ENCODE measurements around the gene ST8SIA1.

Gene ST8SIA1

GRCh38 chr12:22332202-22332601 lies 2.3 kb downstream of the ST8SIA1 start:
- Histone ChIP-seq H3K36me3 (ENCODE audit: control insufficient read depth in 2 of 2, insufficient read depth in 2 of 2, low read length in 2 of 2) (no peaks in the 10 kb centered on the region), H3K4me3 (ENCODE audit: low read length in 2 of 2) (peak overlapping the region in 1 of 2 donors; percentile 88), H3K9me3 (ENCODE audit: control insufficient read depth in 2 of 2, low read length in 2 of 2) (no peaks in the 10 kb centered on the region), H3K27me3 (ENCODE audit: control insufficient read depth in 1 of 2, insufficient read depth in 2 of 2, low read length in 2 of 2) (peaks cover 0 to 9% of the 10 kb centered on the region in 2 donors), H3K9ac (ENCODE audit: low read length in 2 of 2) (no peak overlapping the region), H3K27ac (ENCODE audit: low read length) (no peak overlapping the region), H3K4me1 (ENCODE audit: control insufficient read depth, insufficient read depth, low read length) (peaks cover 12% of the 10 kb centered on the region)

- H3K36me3 ChIP-seq (ENCODE audit: control insufficient read depth in 2 of 2, insufficient read depth in 2 of 2, low read length in 2 of 2): no peaks in the 10 kb centered on the region
- H3K27me3 ChIP-seq (ENCODE audit: control insufficient read depth in 1 of 2, insufficient read depth in 2 of 2, low read length in 2 of 2): peaks cover 0 to 9% of the 10 kb centered on the region in 2 donors
- no peak overlapping the region for H3K9ac ChIP-seq (ENCODE audit: low read length in 2 of 2)
- H3K9me3 ChIP-seq (ENCODE audit: control insufficient read depth in 2 of 2, low read length in 2 of 2): no peaks in the 10 kb centered on the region
- H3K4me1 ChIP-seq (ENCODE audit: control insufficient read depth, insufficient read depth, low read length): peaks cover 9% of the 10 kb centered on the region
- H3K4me3 ChIP-seq (ENCODE audit: low read length in 2 of 2): no peak overlapping the region
- H3K27ac ChIP-seq (ENCODE audit: low read length): no peak overlapping the region
These were observed 4.9 kb downstream of the ST8SIA1 start for GRCh38 chr12:22329621-22330020.

DNA sequence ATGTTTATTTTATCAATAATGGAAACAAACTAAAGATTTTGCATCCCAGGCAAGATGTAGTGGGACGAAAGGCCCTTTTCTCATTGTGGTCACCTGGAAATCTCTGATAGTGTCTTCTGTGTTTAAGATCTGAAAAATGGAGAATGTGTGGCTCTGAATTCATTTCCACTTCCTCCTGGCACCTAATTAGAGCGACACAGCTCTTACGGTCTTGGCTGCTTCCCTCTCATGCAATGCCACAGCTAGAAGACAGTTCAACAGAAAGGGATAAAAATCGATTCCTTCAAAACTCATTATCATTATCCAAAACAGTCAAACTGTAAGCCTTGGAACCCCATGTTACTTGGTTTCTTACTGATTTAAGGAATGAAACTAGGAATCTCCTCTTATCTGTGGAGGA lies 9.3 kb downstream of the ST8SIA1 start:
- Histone ChIP-seq H3K9me3 (ENCODE audit: control insufficient read depth in 2 of 2, low read length in 2 of 2) (no peaks in the 10 kb centered on the region), H3K9ac (ENCODE audit: low read length in 2 of 2) (no peak overlapping the region), H3K4me1 (ENCODE audit: control insufficient read depth, insufficient read depth, low read length) (peaks cover 2% of the 10 kb centered on the region), H3K27ac (ENCODE audit: low read length) (no peak overlapping the region), H3K36me3 (ENCODE audit: control insufficient read depth in 2 of 2, insufficient read depth in 2 of 2, low read length in 2 of 2) (no peaks in the 10 kb centered on the region), H3K4me3 (ENCODE audit: low read length in 2 of 2) (no peak overlapping the region), H3K27me3 (ENCODE audit: control insufficient read depth in 1 of 2, insufficient read depth in 2 of 2, low read length in 2 of 2) (no peaks in the 10 kb centered on the region)

DNA sequence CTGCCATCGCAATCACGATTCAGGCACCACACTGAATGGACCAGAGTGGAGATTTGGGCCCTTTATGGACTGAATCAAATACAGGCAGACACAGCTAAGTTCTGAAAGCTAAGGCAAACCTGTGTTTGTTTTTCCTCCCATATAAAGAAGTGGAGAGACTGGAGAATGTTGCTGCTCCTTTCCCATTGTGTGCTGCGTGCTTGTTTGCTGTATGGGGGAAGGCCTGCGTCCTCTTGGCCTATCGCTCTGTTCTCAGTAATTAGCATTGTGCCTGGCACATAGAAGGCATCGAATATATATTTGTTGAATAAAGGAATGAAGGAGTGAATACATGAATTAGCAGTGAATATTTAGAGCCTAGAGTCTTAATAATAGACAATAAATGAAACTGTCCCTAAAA lies 12.4 kb downstream of the ST8SIA1 start:
- Histone ChIP-seq H3K4me1 (ENCODE audit: control insufficient read depth, insufficient read depth, low read length) (peaks cover 2% of the 10 kb centered on the region), H3K9me3 (ENCODE audit: control insufficient read depth in 2 of 2, low read length in 2 of 2) (no peaks in the 10 kb centered on the region), H3K27me3 (ENCODE audit: control insufficient read depth in 1 of 2, insufficient read depth in 2 of 2, low read length in 2 of 2) (no peaks in the 10 kb centered on the region), H3K27ac (ENCODE audit: low read length) (peak overlapping the region; percentile 11), H3K9ac (ENCODE audit: low read length in 2 of 2) (no peak overlapping the region), H3K36me3 (ENCODE audit: control insufficient read depth in 2 of 2, insufficient read depth in 2 of 2, low read length in 2 of 2) (no peaks in the 10 kb centered on the region), H3K4me3 (ENCODE audit: low read length in 2 of 2) (no peak overlapping the region)

DNA sequence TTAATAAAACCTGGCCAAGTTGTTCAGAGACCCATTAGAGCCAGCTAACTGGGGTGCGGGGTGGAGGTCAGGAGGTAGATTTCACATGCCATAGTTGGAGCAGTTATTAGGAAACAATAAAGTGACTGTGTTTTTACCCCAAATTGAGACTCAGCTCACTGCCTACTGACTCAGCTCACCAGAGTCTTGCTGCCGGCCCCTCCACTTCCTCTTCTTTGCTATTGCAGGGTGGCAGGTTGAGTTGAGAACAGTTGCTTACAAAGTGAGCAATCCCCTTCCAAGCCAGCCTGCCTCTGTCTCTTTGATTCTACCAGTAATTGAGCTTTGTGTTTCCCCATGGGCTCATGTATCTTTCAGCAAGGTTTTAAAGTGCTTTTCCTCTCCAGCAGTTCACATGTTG lies 12.9 kb downstream of the ST8SIA1 start:
- no peak overlapping the region for H3K9ac ChIP-seq (ENCODE audit: low read length in 2 of 2)
- H3K27ac ChIP-seq (ENCODE audit: low read length): peak overlapping the region; percentile 11
- H3K36me3 ChIP-seq (ENCODE audit: control insufficient read depth in 2 of 2, insufficient read depth in 2 of 2, low read length in 2 of 2): no peaks in the 10 kb centered on the region
- peaks cover 2% of the 10 kb centered on the region for H3K4me1 ChIP-seq (ENCODE audit: control insufficient read depth, insufficient read depth, low read length)
- no peaks in the 10 kb centered on the region for H3K9me3 ChIP-seq (ENCODE audit: control insufficient read depth in 2 of 2, low read length in 2 of 2)
- H3K4me3 ChIP-seq (ENCODE audit: low read length in 2 of 2): no peak overlapping the region
- H3K27me3 ChIP-seq (ENCODE audit: control insufficient read depth in 1 of 2, insufficient read depth in 2 of 2, low read length in 2 of 2): no peaks in the 10 kb centered on the region

- Histone ChIP-seq H3K27ac (ENCODE audit: low read length) (no peak overlapping the region), H3K4me3 (ENCODE audit: low read length in 2 of 2) (no peak overlapping the region), H3K9me3 (ENCODE audit: control insufficient read depth in 2 of 2, low read length in 2 of 2) (no peaks in the 10 kb centered on the region), H3K4me1 (ENCODE audit: control insufficient read depth, insufficient read depth, low read length) (peaks cover 2% of the 10 kb centered on the region), H3K27me3 (ENCODE audit: control insufficient read depth in 1 of 2, insufficient read depth in 2 of 2, low read length in 2 of 2) (no peaks in the 10 kb centered on the region), H3K9ac (ENCODE audit: low read length in 2 of 2) (no peak overlapping the region), H3K36me3 (ENCODE audit: control insufficient read depth in 2 of 2, insufficient read depth in 2 of 2, low read length in 2 of 2) (no peaks in the 10 kb centered on the region)
These were observed 13.4 kb downstream of the ST8SIA1 start for GRCh38 chr12:22321018-22321605.

GRCh38 chr12:22318108-22318737 lies 16.3 kb downstream of the ST8SIA1 start:
- no peaks in the 10 kb centered on the region for H3K9me3 ChIP-seq (ENCODE audit: control insufficient read depth in 2 of 2, low read length in 2 of 2)

DNA sequence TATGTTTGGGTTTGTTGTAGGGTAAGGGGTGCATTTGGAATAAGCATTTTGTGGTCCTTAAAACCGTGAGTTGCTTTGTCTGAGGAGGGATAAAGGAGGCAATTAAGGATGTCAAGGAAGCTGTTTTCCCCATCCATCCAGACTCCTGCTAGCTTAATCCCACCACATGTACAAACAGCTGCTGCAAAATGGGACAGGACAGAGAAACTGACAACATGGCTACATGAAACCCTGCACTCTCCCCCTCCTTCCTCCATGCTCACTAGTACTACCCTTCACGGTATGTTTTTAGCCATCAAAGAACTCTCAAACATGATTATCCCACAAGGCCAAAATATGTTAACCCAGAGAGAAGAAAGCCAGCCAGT lies 20.6 kb downstream of the ST8SIA1 start:
- Histone ChIP-seq H3K9me3 (ENCODE audit: control insufficient read depth in 2 of 2, low read length in 2 of 2) (no peaks in the 10 kb centered on the region), H3K27ac (ENCODE audit: low read length) (no peak overlapping the region), H3K27me3 (ENCODE audit: control insufficient read depth in 1 of 2, insufficient read depth in 2 of 2, low read length in 2 of 2) (no peaks in the 10 kb centered on the region)

More at GRCh38 chr12:22318108-22318737, 16.3 kb downstream of the ST8SIA1 start:
- H3K36me3 ChIP-seq (ENCODE audit: control insufficient read depth in 2 of 2, insufficient read depth in 2 of 2, low read length in 2 of 2): no peaks in the 10 kb centered on the region
- no peak overlapping the region for H3K9ac ChIP-seq (ENCODE audit: low read length in 2 of 2)
- no peak overlapping the region for H3K27ac ChIP-seq (ENCODE audit: low read length)
- no peaks in the 10 kb centered on the region for H3K27me3 ChIP-seq (ENCODE audit: control insufficient read depth in 1 of 2, insufficient read depth in 2 of 2, low read length in 2 of 2)
- H3K4me1 ChIP-seq (ENCODE audit: control insufficient read depth, insufficient read depth, low read length): peaks cover 2% of the 10 kb centered on the region
- H3K4me3 ChIP-seq (ENCODE audit: low read length in 2 of 2): no peak overlapping the region

DNA sequence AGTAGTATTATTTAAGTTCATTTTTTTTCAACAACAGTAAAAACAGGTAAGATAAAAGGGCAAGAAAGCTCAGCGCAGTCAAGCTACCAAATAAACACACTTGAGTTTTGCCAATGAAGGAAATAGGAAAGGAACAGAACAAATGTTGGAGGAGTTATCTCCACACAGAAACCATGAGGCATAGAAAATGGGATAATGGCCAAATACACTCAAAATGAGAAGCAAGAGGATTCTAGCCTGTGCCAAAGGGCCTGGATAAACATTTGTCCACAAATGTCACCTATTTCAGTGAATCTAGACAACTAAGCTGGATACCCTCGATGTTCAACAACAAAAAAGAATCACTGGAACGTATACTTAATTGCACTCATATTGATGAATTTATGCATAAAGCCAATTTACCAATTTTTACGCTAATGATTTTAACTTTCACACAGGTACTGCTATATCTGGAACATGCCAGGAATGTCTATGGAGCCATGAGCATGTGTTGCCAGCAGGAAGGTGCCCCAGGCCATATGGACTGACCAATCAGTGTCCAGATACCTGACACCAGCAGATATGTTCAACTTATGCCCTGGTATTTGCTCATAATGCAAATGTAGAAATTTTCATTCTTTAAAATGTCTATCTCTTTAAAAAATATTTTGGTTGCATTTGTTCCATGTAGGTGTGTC lies 21.1 kb downstream of the ST8SIA1 start:
- H3K4me1 ChIP-seq (ENCODE audit: control insufficient read depth, insufficient read depth, low read length): no peaks in the 10 kb centered on the region
- H3K27me3 ChIP-seq (ENCODE audit: control insufficient read depth in 1 of 2, insufficient read depth in 2 of 2, low read length in 2 of 2): no peaks in the 10 kb centered on the region
- no peak overlapping the region for H3K4me3 ChIP-seq (ENCODE audit: low read length in 2 of 2)
- H3K9ac ChIP-seq (ENCODE audit: low read length in 2 of 2): no peak overlapping the region
- no peaks in the 10 kb centered on the region for H3K9me3 ChIP-seq (ENCODE audit: control insufficient read depth in 2 of 2, low read length in 2 of 2)
- peaks cover 0 to 2% of the 10 kb centered on the region in 2 donors for H3K36me3 ChIP-seq (ENCODE audit: control insufficient read depth in 2 of 2, insufficient read depth in 2 of 2, low read length in 2 of 2)
- H3K27ac ChIP-seq (ENCODE audit: low read length): no peak overlapping the region

More for the DNA sequence above, 20.6 kb downstream of the ST8SIA1 start:
- Histone ChIP-seq H3K4me1 (ENCODE audit: control insufficient read depth, insufficient read depth, low read length) (no peaks in the 10 kb centered on the region), H3K9ac (ENCODE audit: low read length in 2 of 2) (no peak overlapping the region), H3K36me3 (ENCODE audit: control insufficient read depth in 2 of 2, insufficient read depth in 2 of 2, low read length in 2 of 2) (peaks cover 0 to 2% of the 10 kb centered on the region in 2 donors), H3K4me3 (ENCODE audit: low read length in 2 of 2) (no peak overlapping the region)

DNA sequence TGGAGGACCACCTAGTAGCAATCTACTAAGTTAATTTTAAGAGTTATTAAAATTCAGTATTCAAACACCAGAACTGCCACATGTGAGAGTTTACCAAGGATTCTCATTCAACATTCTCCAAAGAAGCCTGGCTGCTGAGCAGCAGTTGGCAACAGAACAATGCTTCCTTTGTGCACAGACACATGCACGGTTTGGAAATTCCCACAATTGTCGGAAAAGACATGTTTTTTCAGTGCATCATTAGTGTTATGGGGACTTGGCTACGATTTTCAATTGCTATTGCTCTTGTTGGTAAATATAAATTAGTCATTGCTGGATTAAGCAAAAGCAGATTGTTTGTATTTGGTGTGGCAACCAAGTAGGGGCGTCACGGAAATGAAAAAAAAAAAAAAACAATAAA lies 22.2 kb downstream of the ST8SIA1 start:
- Histone ChIP-seq H3K27me3 (ENCODE audit: control insufficient read depth in 1 of 2, insufficient read depth in 2 of 2, low read length in 2 of 2) (no peaks in the 10 kb centered on the region), H3K27ac (ENCODE audit: low read length) (no peak overlapping the region), H3K36me3 (ENCODE audit: control insufficient read depth in 2 of 2, insufficient read depth in 2 of 2, low read length in 2 of 2) (peaks cover 0 to 2% of the 10 kb centered on the region in 2 donors), H3K9me3 (ENCODE audit: control insufficient read depth in 2 of 2, low read length in 2 of 2) (no peaks in the 10 kb centered on the region), H3K4me3 (ENCODE audit: low read length in 2 of 2) (no peak overlapping the region), H3K9ac (ENCODE audit: low read length in 2 of 2) (no peak overlapping the region), H3K4me1 (ENCODE audit: control insufficient read depth, insufficient read depth, low read length) (no peaks in the 10 kb centered on the region)

DNA sequence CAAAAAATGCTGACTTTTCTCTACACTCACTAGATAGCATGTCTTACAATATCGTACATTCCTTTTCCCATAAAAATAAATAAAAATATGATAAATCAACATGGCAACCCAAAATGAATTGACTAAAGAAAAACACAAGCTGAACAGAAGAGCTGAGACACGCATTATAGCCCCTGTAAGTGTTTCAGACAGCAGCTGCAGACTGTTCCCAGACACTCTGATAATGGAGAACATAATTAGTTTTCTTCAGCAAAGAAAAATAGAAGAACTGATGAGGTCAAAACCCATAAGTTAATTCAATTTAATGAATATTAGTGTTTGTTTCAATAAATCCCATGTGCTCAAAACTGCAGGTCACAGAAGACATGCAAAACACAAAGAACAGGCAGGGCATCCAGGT lies 23.8 kb downstream of the ST8SIA1 start:
- no peaks in the 10 kb centered on the region for H3K27me3 ChIP-seq (ENCODE audit: control insufficient read depth in 1 of 2, insufficient read depth in 2 of 2, low read length in 2 of 2)
- no peaks in the 10 kb centered on the region for H3K9me3 ChIP-seq (ENCODE audit: control insufficient read depth in 2 of 2, low read length in 2 of 2)
- H3K4me1 ChIP-seq (ENCODE audit: control insufficient read depth, insufficient read depth, low read length): no peaks in the 10 kb centered on the region
- H3K36me3 ChIP-seq (ENCODE audit: control insufficient read depth in 2 of 2, insufficient read depth in 2 of 2, low read length in 2 of 2): peaks cover 0 to 2% of the 10 kb centered on the region in 2 donors
- no peak overlapping the region for H3K4me3 ChIP-seq (ENCODE audit: low read length in 2 of 2)
- no peak overlapping the region for H3K9ac ChIP-seq (ENCODE audit: low read length in 2 of 2)
- H3K27ac ChIP-seq (ENCODE audit: low read length): no peak overlapping the region
